GM13977 (cell line): ENCODE data around the gene RND2.

Experiments used
- DNase-seq: peaks from one replicate; pipeline ENCODE4 v3.0.0; 2012; ENCODE audit warnings: low spot score
- CTCF ChIP-seq: IDR thresholded peaks from 2 replicates; pipeline ENCODE4 v1.5.1; 2012; ENCODE audit warnings: mild to moderate bottlenecking, control low read depth; ENCODE audit not compliant: insufficient read depth; ENCODE audit errors: extremely low read depth, missing control alignments
- in situ Hi-C: fragments of 300-500 bp; cut with MboI; formaldehyde crosslinking; loops from one replicate; pipeline ENCODE4 v1.12.0; 2022; ENCODE audit warnings: low sequenced_read_pairs, low pct_unique_long_range_greater_than_20kb, mixed read lengths, inconsistent platforms; ENCODE audit not compliant: unreplicated experiment

The RND2 gene

GRCh38 chr17:43021741-43022512, 3.1 kb upstream of the RND2 start, which contains the start of gene VAT1:
VAT1 (minus strand) TSS chr17:43022385; CDS start chr17:43022322, 63 bp downstream.
- in situ Hi-C loops, result no loop called here
- peak; percentile 85 for DNase-seq

GRCh38 chr17:43025290-43025657, 243 bp downstream of the RND2 start:
- TF ChIP-seq CTCF, result no peak
- in situ Hi-C loops, result no loop called here
- no peak for DNase-seq

More at GRCh38 chr17:43021741-43022512, 3.1 kb upstream of the RND2 start, which contains the start of gene VAT1:
- no peak for TF ChIP-seq CTCF

- DNase-seq, result no peak
- in situ Hi-C loops, result no loop called here
- no peak for TF ChIP-seq CTCF
Measured at GRCh38 chr17:43025766-43026537, 921 bp downstream of the RND2 start.

- in situ Hi-C loops, result no loop called here
- TF ChIP-seq CTCF, result no peak
- DNase-seq, result no peak
Measured at GRCh38 chr17:43026595-43026994, 1.6 kb downstream of the RND2 start.

- no peak for TF ChIP-seq CTCF
- in situ Hi-C loops, result no loop called here
- DNase-seq, result no peak
Measured at GRCh38 chr17:43027091-43028032, 2.3 kb downstream of the RND2 start.

- in situ Hi-C loops, result no loop called here
- no peak for TF ChIP-seq CTCF
- no peak for DNase-seq
Measured at GRCh38 chr17:43028221-43028861, 3.3 kb downstream of the RND2 start.
